Measurements from ENCODE around the gene GNAS-AS1.

The GNAS-AS1 gene

DNA sequence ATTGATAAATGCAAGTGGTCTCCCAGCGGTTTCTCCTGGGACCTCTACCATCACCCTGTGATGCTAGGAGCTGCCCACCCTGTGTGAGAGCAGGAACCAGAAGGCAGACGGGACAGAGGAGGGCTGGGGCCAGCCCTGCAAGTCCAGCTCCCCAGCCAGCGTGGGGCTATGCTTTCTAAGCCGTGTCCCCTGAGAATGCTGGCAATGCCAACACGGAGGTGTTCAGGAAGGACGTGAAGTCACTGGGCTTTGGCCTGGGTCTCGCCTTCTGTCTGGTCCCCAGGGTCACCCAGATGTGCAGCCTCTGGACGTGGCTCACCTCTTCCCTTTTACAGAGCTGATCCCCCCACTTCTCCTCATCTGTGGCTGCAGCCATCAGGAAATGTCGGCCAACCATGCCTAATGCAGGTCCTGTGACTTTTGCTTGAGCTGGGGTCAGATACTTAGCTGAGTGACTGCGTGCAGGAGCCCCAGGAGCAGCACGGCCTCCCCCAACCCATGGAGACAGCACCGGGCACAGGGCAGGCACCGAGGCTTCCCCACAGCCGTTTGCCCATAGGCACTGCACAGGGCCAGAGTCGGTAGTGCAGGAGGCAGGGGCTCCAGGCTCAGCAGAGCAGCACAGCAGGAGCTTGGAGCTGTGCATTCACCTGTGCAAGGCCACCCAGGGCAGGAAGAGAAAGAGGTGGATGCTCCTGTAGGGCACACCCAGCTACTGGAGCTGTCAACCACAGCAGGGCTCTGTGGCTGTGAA, 66.2 kb downstream of the GNAS-AS1 start:
- Histone ChIP-seq H3K4me1 (ENCODE audit: control insufficient read depth, low read depth, low read length) (peaks cover 15% of the 10 kb centered on the region), H3K9me3 (ENCODE audit: control insufficient read depth, low read depth, low read length) (no peaks in the 10 kb centered on the region), H3K9ac (ENCODE audit: low read length) (no peak overlapping the region), H3K36me3 (ENCODE audit: control insufficient read depth, low read depth, low read length) (no peaks in the 10 kb centered on the region), H3K27me3 (ENCODE audit: control insufficient read depth, insufficient read depth, low read length) (no peaks in the 10 kb centered on the region), H3K27ac (ENCODE audit: low read length) (no peak overlapping the region), H3K4me3 (ENCODE audit: low read length) (no peak overlapping the region)

DNA sequence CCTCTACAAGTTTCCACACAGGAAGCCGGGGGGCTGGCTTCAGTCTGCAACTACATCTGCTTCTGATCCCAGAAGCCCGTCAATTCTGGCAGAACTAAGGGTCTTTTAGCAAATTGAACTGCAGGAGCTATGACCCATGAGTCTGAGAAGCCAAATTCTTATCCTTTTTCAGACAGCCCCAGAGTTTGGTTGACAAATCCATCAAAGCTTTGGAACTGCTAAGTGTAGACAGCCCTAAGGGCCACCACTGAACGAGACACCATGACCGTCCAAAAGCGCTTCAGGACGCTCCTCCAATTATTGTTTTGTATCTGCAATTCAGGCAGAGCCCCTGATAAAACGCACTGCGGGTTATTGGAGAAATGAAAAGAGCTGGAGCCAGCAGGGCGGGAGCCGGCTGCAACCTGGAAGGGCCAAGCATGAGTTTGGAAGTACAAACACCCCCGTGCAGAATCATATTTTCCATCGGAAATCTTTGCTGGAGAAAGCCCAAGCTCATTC, 67.1 kb downstream of the GNAS-AS1 start:
- no peak overlapping the region for H3K9ac ChIP-seq (ENCODE audit: low read length)
- H3K27me3 ChIP-seq (ENCODE audit: control insufficient read depth, insufficient read depth, low read length), result no peaks in the 10 kb centered on the region
- no peak overlapping the region for H3K27ac ChIP-seq (ENCODE audit: low read length)
- H3K9me3 ChIP-seq (ENCODE audit: control insufficient read depth, low read depth, low read length), result no peaks in the 10 kb centered on the region
- H3K4me3 ChIP-seq (ENCODE audit: low read length), result no peak overlapping the region
- no peaks in the 10 kb centered on the region for H3K36me3 ChIP-seq (ENCODE audit: control insufficient read depth, low read depth, low read length)
- peaks cover 10% of the 10 kb centered on the region for H3K4me1 ChIP-seq (ENCODE audit: control insufficient read depth, low read depth, low read length)

DNA sequence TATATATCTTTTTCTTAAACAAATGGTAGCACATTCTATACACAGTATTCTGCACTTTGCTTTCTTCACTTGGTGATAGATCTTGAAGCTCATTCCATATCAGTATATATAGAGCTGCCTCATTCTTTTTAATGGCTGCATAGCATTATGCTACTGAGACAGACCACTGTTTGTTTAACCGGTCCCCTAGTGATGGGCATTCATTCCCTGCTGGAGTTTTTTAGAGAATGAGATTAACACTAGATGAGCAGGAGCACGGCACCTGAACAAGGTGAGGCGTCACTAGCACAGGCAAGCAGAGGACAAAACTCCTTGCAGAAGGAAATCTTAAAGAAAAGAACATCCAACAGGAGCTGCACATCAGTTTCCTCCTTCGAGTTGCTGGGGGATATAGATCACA, 69.6 kb downstream of the GNAS-AS1 start:
- H3K9ac ChIP-seq (ENCODE audit: low read length), result no peak overlapping the region
- no peaks in the 10 kb centered on the region for H3K9me3 ChIP-seq (ENCODE audit: control insufficient read depth, low read depth, low read length)
- H3K27ac ChIP-seq (ENCODE audit: low read length), result no peak overlapping the region
- H3K27me3 ChIP-seq (ENCODE audit: control insufficient read depth, insufficient read depth, low read length), result no peaks in the 10 kb centered on the region
- H3K4me1 ChIP-seq (ENCODE audit: control insufficient read depth, low read depth, low read length), result peaks cover 10% of the 10 kb centered on the region
- no peaks in the 10 kb centered on the region for H3K36me3 ChIP-seq (ENCODE audit: control insufficient read depth, low read depth, low read length)
- H3K4me3 ChIP-seq (ENCODE audit: low read length), result no peak overlapping the region

- Histone ChIP-seq H3K9me3 (ENCODE audit: control insufficient read depth, low read depth, low read length) (no peaks in the 10 kb centered on the region), H3K27me3 (ENCODE audit: control insufficient read depth, insufficient read depth, low read length) (no peaks in the 10 kb centered on the region)
These were observed 71.9 kb downstream of the GNAS-AS1 start for GRCh38 chr20:58778760-58779159.

DNA sequence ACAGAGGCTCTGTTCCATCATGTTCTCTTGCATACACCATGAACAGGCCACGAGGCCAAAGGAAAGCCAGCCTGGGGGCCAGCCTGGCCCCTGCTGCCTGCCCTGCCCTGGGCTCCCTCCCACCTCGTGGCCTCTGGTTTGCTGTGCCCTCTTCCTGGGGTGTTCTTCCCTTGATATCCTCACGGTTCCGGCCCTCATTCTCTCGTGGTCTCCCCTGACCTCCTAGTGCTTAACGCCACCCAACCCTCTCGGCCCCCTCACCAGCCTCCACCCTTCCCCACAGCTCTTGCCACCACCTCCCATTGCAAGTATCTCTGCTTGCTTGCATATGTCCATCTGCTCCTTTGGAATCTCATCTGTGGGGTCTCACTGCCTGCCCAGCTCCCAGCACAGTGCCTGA, 73.0 kb downstream of the GNAS-AS1 start:
- H3K27ac ChIP-seq (ENCODE audit: low read length), result no peak overlapping the region
- H3K4me1 ChIP-seq (ENCODE audit: control insufficient read depth, low read depth, low read length), result peaks cover 10% of the 10 kb centered on the region
- no peak overlapping the region for H3K4me3 ChIP-seq (ENCODE audit: low read length)
- no peaks in the 10 kb centered on the region for H3K27me3 ChIP-seq (ENCODE audit: control insufficient read depth, insufficient read depth, low read length)
- no peaks in the 10 kb centered on the region for H3K36me3 ChIP-seq (ENCODE audit: control insufficient read depth, low read depth, low read length)
- H3K9me3 ChIP-seq (ENCODE audit: control insufficient read depth, low read depth, low read length), result no peaks in the 10 kb centered on the region
- no peak overlapping the region for H3K9ac ChIP-seq (ENCODE audit: low read length)

More at GRCh38 chr20:58778760-58779159, 71.9 kb downstream of the GNAS-AS1 start:
- H3K9ac ChIP-seq (ENCODE audit: low read length), result no peak overlapping the region
- H3K36me3 ChIP-seq (ENCODE audit: control insufficient read depth, low read depth, low read length), result no peaks in the 10 kb centered on the region
- H3K4me1 ChIP-seq (ENCODE audit: control insufficient read depth, low read depth, low read length), result peaks cover 10% of the 10 kb centered on the region
- no peak overlapping the region for H3K27ac ChIP-seq (ENCODE audit: low read length)
- H3K4me3 ChIP-seq (ENCODE audit: low read length), result no peak overlapping the region

GRCh38 chr20:58776109-58776508, 74.6 kb downstream of the GNAS-AS1 start:
- H3K4me3 ChIP-seq (ENCODE audit: low read length), result no peak overlapping the region
- no peak overlapping the region for H3K27ac ChIP-seq (ENCODE audit: low read length)
- H3K9me3 ChIP-seq (ENCODE audit: control insufficient read depth, low read depth, low read length), result no peaks in the 10 kb centered on the region
- H3K9ac ChIP-seq (ENCODE audit: low read length), result no peak overlapping the region
- H3K36me3 ChIP-seq (ENCODE audit: control insufficient read depth, low read depth, low read length), result no peaks in the 10 kb centered on the region
- peaks cover 3% of the 10 kb centered on the region for H3K4me1 ChIP-seq (ENCODE audit: control insufficient read depth, low read depth, low read length)
- H3K27me3 ChIP-seq (ENCODE audit: control insufficient read depth, insufficient read depth, low read length), result no peaks in the 10 kb centered on the region

DNA sequence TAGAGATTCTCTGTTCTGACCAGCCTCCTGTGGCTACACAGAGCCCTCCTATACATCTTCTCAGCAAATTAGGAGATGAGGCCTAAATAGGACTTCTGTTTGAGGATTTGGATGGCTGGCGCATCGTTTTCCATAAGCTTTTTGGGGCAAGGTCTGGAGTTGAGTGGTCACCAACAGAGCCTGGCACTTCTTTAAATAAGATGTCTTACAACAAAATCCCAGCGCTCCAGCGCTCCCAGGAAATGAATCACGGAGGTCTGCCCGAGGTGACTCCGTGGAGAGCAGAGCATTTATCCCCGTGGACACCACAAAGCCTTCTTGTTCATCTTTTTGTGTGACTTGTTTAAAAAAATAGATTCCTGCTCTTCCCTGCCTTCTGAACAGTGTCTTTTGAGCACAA, 75.3 kb downstream of the GNAS-AS1 start:
- H3K27ac ChIP-seq (ENCODE audit: low read length), result no peak overlapping the region
- H3K4me3 ChIP-seq (ENCODE audit: low read length), result no peak overlapping the region
- no peaks in the 10 kb centered on the region for H3K9me3 ChIP-seq (ENCODE audit: control insufficient read depth, low read depth, low read length)
- H3K36me3 ChIP-seq (ENCODE audit: control insufficient read depth, low read depth, low read length), result no peaks in the 10 kb centered on the region
- H3K9ac ChIP-seq (ENCODE audit: low read length), result no peak overlapping the region
- no peaks in the 10 kb centered on the region for H3K27me3 ChIP-seq (ENCODE audit: control insufficient read depth, insufficient read depth, low read length)
- no peaks in the 10 kb centered on the region for H3K4me1 ChIP-seq (ENCODE audit: control insufficient read depth, low read depth, low read length)

- Histone ChIP-seq H3K9me3 (ENCODE audit: control insufficient read depth, low read depth, low read length) (no peaks in the 10 kb centered on the region), H3K27ac (ENCODE audit: low read length) (no peak overlapping the region), H3K4me3 (ENCODE audit: low read length) (no peak overlapping the region), H3K9ac (ENCODE audit: low read length) (no peak overlapping the region), H3K36me3 (ENCODE audit: control insufficient read depth, low read depth, low read length) (no peaks in the 10 kb centered on the region), H3K4me1 (ENCODE audit: control insufficient read depth, low read depth, low read length) (no peaks in the 10 kb centered on the region), H3K27me3 (ENCODE audit: control insufficient read depth, insufficient read depth, low read length) (no peaks in the 10 kb centered on the region)
These were observed 75.9 kb downstream of the GNAS-AS1 start for GRCh38 chr20:58774667-58775263.

DNA sequence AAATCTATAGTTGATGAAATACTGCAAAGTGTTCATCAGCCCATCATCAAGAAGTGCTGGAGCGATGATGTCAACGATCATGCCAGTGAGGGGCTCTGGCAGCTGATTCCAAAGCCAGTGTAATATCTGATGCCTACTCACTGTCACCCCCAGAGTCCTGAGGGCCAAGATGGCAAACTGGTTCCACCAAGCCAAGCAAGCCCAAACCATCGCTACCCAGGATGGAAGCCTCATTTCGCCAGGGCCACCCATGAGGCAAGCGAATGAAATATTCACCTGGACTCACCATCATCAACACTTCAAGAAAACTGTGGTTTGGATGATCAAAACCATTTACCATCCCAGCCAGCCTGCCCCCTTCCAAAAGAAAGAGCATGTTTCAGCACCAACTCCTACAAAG, 76.5 kb downstream of the GNAS-AS1 start:
- no peak overlapping the region for H3K9ac ChIP-seq (ENCODE audit: low read length)
- no peak overlapping the region for H3K4me3 ChIP-seq (ENCODE audit: low read length)
- H3K9me3 ChIP-seq (ENCODE audit: control insufficient read depth, low read depth, low read length), result no peaks in the 10 kb centered on the region
- H3K36me3 ChIP-seq (ENCODE audit: control insufficient read depth, low read depth, low read length), result no peaks in the 10 kb centered on the region
- H3K27ac ChIP-seq (ENCODE audit: low read length), result no peak overlapping the region
- H3K27me3 ChIP-seq (ENCODE audit: control insufficient read depth, insufficient read depth, low read length), result no peaks in the 10 kb centered on the region
- no peaks in the 10 kb centered on the region for H3K4me1 ChIP-seq (ENCODE audit: control insufficient read depth, low read depth, low read length)

DNA sequence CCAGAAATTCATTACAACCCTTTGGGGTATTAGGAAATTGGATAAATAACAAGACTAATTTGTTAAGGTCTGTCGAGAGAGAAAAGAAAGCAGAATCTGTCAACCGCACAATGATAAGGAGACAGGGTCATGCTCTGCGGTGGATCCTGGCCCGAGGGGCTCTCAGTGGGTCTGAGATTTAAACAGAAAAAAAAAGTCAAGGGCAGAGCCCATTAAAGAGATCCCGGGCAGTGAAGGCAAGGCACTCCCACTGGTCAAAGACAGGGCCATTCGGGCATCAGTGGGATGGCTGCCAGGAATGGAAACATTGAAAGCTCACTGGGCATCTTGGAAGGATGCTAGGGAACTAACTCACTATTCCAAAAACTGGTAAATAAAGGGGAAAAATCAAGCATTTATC, 77.9 kb downstream of the GNAS-AS1 start:
- no peaks in the 10 kb centered on the region for H3K36me3 ChIP-seq (ENCODE audit: control insufficient read depth, low read depth, low read length)
- H3K9me3 ChIP-seq (ENCODE audit: control insufficient read depth, low read depth, low read length), result no peaks in the 10 kb centered on the region
- no peaks in the 10 kb centered on the region for H3K27me3 ChIP-seq (ENCODE audit: control insufficient read depth, insufficient read depth, low read length)
- H3K4me3 ChIP-seq (ENCODE audit: low read length), result no peak overlapping the region
- H3K4me1 ChIP-seq (ENCODE audit: control insufficient read depth, low read depth, low read length), result no peaks in the 10 kb centered on the region
- H3K9ac ChIP-seq (ENCODE audit: low read length), result no peak overlapping the region
- no peak overlapping the region for H3K27ac ChIP-seq (ENCODE audit: low read length)

Measured in iPS-18a (cell line).